Skin epidermis (tissue), 12 donors: ENCODE results near the gene GLI3.

Source experiments
- H3K27ac ChIP-seq, 21 experiments: fragments of 200-600 bp; sonication (generic) in 11 of 21; one replicate each; pipeline ENCODE4 v1.5.0; 2020; ENCODE audit warnings: mild to moderate bottlenecking in 3 of 21, inconsistent platforms in 2 of 21, moderate library complexity in 2 of 21
- H3K4me3 ChIP-seq, 7 experiments: fragments of 200-600 bp; sonication (generic) in 2 of 7; one replicate each; pipeline ENCODE4 v1.5.0; 2020; ENCODE audit warnings: inconsistent platforms in 2 of 7, mild to moderate bottlenecking in 2 of 7, moderate library complexity in 1 of 7

The GLI3 gene

GRCh38 chr7:42025635-42026375, 211.2 kb downstream of the GLI3 start:
- Histone ChIP-seq H3K4me3 (no peak overlapping the region), H3K27ac (no peak overlapping the region)

- no peak overlapping the region for H3K4me3 ChIP-seq
- no peak overlapping the region for H3K27ac ChIP-seq
These were observed 212.5 kb downstream of the GLI3 start for GRCh38 chr7:42024537-42024936.

- Histone ChIP-seq H3K27ac (no peak overlapping the region), H3K4me3 (no peak overlapping the region)
These were observed 213.7 kb downstream of the GLI3 start for GRCh38 chr7:42023262-42023661.

- H3K27ac ChIP-seq, result no peak overlapping the region
These were observed 214.2 kb downstream of the GLI3 start for GRCh38 chr7:42022791-42023190.

GRCh38 chr7:42022056-42022455, 215.0 kb downstream of the GLI3 start:
- Histone ChIP-seq H3K4me3 (no peak overlapping the region), H3K27ac (no peak overlapping the region)

More at GRCh38 chr7:42022791-42023190, 214.2 kb downstream of the GLI3 start:
- H3K4me3 ChIP-seq, result no peak overlapping the region

- Histone ChIP-seq H3K27ac (no peak overlapping the region), H3K4me3 (no peak overlapping the region)
These were observed 215.4 kb downstream of the GLI3 start for GRCh38 chr7:42021631-42022030.

GRCh38 chr7:42020061-42020460, 216.9 kb downstream of the GLI3 start:
- no peak overlapping the region for H3K4me3 ChIP-seq
- no peak overlapping the region for H3K27ac ChIP-seq

GRCh38 chr7:42017349-42017986, 219.5 kb downstream of the GLI3 start:
- Histone ChIP-seq H3K4me3 (no peak overlapping the region), H3K27ac (no peak overlapping the region)

- no peak overlapping the region for H3K4me3 ChIP-seq
- H3K27ac ChIP-seq, result no peak overlapping the region
These were observed 220.5 kb downstream of the GLI3 start for GRCh38 chr7:42016517-42016916.

GRCh38 chr7:42014625-42015618, 222.1 kb downstream of the GLI3 start:
- Histone ChIP-seq H3K27ac (peak overlapping the region in 2 of 21 experiments; percentile 31 to 63), H3K4me3 (no peak overlapping the region)

- Histone ChIP-seq H3K27ac (no peak overlapping the region), H3K4me3 (no peak overlapping the region)
These were observed 224.1 kb downstream of the GLI3 start for GRCh38 chr7:42012786-42013360.

GRCh38 chr7:42012313-42012712, 224.7 kb downstream of the GLI3 start:
- no peak overlapping the region for H3K4me3 ChIP-seq
- H3K27ac ChIP-seq, result no peak overlapping the region

- Histone ChIP-seq H3K27ac (no peak overlapping the region), H3K4me3 (no peak overlapping the region)
These were observed 225.2 kb downstream of the GLI3 start for GRCh38 chr7:42011846-42012245.

- no peak overlapping the region for H3K4me3 ChIP-seq
- no peak overlapping the region for H3K27ac ChIP-seq
These were observed 226.3 kb downstream of the GLI3 start for GRCh38 chr7:42010751-42011150.

- H3K4me3 ChIP-seq, result no peak overlapping the region
- H3K27ac ChIP-seq, result no peak overlapping the region
These were observed 230.1 kb downstream of the GLI3 start for GRCh38 chr7:42006801-42007513.

- Histone ChIP-seq H3K4me3 (no peak overlapping the region), H3K27ac (no peak overlapping the region)
These were observed 234.4 kb downstream of the GLI3 start for GRCh38 chr7:42002654-42003053.

- H3K4me3 ChIP-seq, result no peak overlapping the region
- no peak overlapping the region for H3K27ac ChIP-seq
These were observed 237.2 kb downstream of the GLI3 start for GRCh38 chr7:41999736-42000283.

- H3K4me3 ChIP-seq, result no peak overlapping the region
- H3K27ac ChIP-seq, result peak overlapping the region in 1 of 21 experiments; percentile 19
These were observed 239.0 kb downstream of the GLI3 start for GRCh38 chr7:41998041-41998440.

- Histone ChIP-seq H3K4me3 (no peak overlapping the region), H3K27ac (peak overlapping the region in 4 of 21 experiments; percentile 2 to 59 (median 18))
These were observed 239.9 kb downstream of the GLI3 start for GRCh38 chr7:41997151-41997550.
